CD4-positive, alpha-beta T cell treated with Interleukin-15 for 1 hour (primary cell): Measurements from ENCODE around the gene MPPED1.

Source experiments
- DNase-seq: peaks from one replicate; pipeline ENCODE4 v3.0.0-alpha.2; 2020

The MPPED1 gene

GRCh38 chr22:43529934-43530333 is 118.1 kb downstream of the MPPED1 start:
- DNase-seq: no peak

- DNase-seq: no peak
These were observed 118.8 kb downstream of the MPPED1 start for GRCh38 chr22:43530349-43531201.

GRCh38 chr22:43531651-43532050 is 119.8 kb downstream of the MPPED1 start:
- no peak for DNase-seq

- no peak for DNase-seq
These were observed 120.7 kb downstream of the MPPED1 start for GRCh38 chr22:43532301-43533155.

GRCh38 chr22:43533156-43533530 is 121.3 kb downstream of the MPPED1 start:
- no peak for DNase-seq

- DNase-seq: no peak
These were observed 122.0 kb downstream of the MPPED1 start for GRCh38 chr22:43533656-43534428.

- no peak for DNase-seq
These were observed 123.1 kb downstream of the MPPED1 start for GRCh38 chr22:43534916-43535315.

- no peak for DNase-seq
These were observed 123.5 kb downstream of the MPPED1 start for GRCh38 chr22:43535336-43535735.

- no peak for DNase-seq
These were observed 123.9 kb downstream of the MPPED1 start for GRCh38 chr22:43535741-43536140.

GRCh38 chr22:43537019-43537585 is 125.3 kb downstream of the MPPED1 start:
- no peak for DNase-seq

- no peak for DNase-seq
These were observed 128.0 kb downstream of the MPPED1 start for GRCh38 chr22:43539572-43540528.

GRCh38 chr22:43540529-43540923 is 128.7 kb downstream of the MPPED1 start:
- DNase-seq: no peak

GRCh38 chr22:43541022-43541421 is 129.2 kb downstream of the MPPED1 start:
- no peak for DNase-seq

- no peak for DNase-seq
These were observed 129.9 kb downstream of the MPPED1 start for GRCh38 chr22:43541462-43542407.

GRCh38 chr22:43542681-43543521 is 131.1 kb downstream of the MPPED1 start:
- no peak for DNase-seq

GRCh38 chr22:43543522-43544288 is 131.9 kb downstream of the MPPED1 start:
- no peak for DNase-seq

GRCh38 chr22:43544289-43544673 is 132.5 kb downstream of the MPPED1 start:
- DNase-seq: no peak

- no peak for DNase-seq
These were observed 134.4 kb downstream of the MPPED1 start for GRCh38 chr22:43546186-43546585.
